Nephron (organoid): Measurements from ENCODE around the gene RNF4.
"Not testable (repeated sequence)": the region's sequence is repeated elsewhere in the genome, so short reads cannot be mapped to it uniquely, and the experiment has no call there.

ENCODE experiments used
- H3K27ac Mint-ChIP-seq, 3 experiments: 2 replicates each; pipeline ENCODE4 v1.8.0; 2020; ENCODE audit warnings: mixed read lengths in 3 of 3, mild to moderate bottlenecking in 2 of 3, moderate library complexity in 1 of 3
- H3K27me3 Mint-ChIP-seq: 2 replicates; pipeline ENCODE4 v1.8.0; 2021; ENCODE audit warnings: low read depth, mild to moderate bottlenecking, moderate library complexity, mixed read lengths
- H3K36me3 Mint-ChIP-seq: 2 replicates; pipeline ENCODE4 v1.8.0; 2020; ENCODE audit warnings: low read depth, mixed read lengths
- H3K4me1 Mint-ChIP-seq: 2 replicates; pipeline ENCODE4 v1.8.0; 2020; ENCODE audit warnings: mixed read lengths
- H3K4me3 Mint-ChIP-seq, 3 experiments: 2 replicates each; pipeline ENCODE4 v1.8.0; 2020; ENCODE audit warnings: mild to moderate bottlenecking in 3 of 3, mixed read lengths in 3 of 3, moderate library complexity in 2 of 3
- H3K9me3 Mint-ChIP-seq: 2 replicates; pipeline ENCODE4 v1.8.0; 2020; ENCODE audit warnings: mixed read lengths
- TF ChIP-seq, protein P1 (sequence below), 3 experiments: fragments of 200-600 bp; sonication (generic); IDR thresholded peaks; one replicate each; pipeline ENCODE4 v1.5.0; 2021; ENCODE audit warnings: antibody characterized with exemption in 3 of 3; ENCODE audit not compliant: unreplicated experiment in 3 of 3

RNF4 gene

DNA sequence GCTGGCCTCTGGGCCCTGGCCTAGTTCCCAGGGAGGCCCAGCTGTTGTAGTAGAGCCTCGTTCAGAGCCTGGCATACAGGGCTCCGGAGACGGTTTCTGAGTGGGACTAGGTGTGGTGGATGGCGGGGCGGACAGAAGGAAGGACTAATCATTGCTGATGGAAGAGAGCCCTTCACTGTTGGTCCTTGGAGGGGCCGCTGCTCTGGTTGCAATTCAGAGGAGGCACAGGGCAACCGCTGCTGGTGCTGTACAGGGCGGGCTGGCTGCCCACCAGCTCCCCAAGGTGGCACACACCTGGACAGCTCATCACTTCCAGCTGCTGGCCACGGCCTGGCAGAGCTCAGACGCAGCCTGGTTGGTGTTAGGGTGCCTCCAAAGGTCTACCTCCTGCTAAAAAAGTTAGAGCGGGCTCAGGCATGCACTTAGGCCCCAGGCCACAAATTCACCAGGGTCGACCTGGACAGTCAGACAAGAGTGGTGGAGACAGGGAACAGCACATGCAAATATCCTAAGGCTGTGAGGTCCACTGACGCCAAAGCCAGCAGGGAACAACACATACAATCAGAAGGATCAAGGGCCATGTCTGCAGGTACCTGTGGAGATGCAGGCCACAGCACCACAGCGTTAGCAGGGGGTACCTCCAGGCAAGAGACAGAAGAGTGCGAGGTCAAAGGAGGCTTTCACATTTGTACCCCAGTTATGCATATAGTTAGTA, 7.5 kb upstream of the RNF4 start:
- Mint-ChIP-seq H3K4me3 (peak overlapping the region; percentile 79 to 81 (median 79)), H3K36me3 (no peaks in the 10 kb centered on the region), H3K9me3 (no peaks in the 10 kb centered on the region), H3K27ac (peak overlapping the region in 2 of 3 experiments; percentile 3 to 44), H3K27me3 (peaks cover 15% of the 10 kb centered on the region), H3K4me1 (peaks cover 6% of the 10 kb centered on the region)
- TF ChIP-seq, protein P1, sequence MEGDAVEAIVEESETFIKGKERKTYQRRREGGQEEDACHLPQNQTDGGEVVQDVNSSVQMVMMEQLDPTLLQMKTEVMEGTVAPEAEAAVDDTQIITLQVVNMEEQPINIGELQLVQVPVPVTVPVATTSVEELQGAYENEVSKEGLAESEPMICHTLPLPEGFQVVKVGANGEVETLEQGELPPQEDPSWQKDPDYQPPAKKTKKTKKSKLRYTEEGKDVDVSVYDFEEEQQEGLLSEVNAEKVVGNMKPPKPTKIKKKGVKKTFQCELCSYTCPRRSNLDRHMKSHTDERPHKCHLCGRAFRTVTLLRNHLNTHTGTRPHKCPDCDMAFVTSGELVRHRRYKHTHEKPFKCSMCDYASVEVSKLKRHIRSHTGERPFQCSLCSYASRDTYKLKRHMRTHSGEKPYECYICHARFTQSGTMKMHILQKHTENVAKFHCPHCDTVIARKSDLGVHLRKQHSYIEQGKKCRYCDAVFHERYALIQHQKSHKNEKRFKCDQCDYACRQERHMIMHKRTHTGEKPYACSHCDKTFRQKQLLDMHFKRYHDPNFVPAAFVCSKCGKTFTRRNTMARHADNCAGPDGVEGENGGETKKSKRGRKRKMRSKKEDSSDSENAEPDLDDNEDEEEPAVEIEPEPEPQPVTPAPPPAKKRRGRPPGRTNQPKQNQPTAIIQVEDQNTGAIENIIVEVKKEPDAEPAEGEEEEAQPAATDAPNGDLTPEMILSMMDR (IDR thresholded peaks at IDR 0.05; ENCODE audit: unreplicated experiment in 3 of 3) = no peak

DNA sequence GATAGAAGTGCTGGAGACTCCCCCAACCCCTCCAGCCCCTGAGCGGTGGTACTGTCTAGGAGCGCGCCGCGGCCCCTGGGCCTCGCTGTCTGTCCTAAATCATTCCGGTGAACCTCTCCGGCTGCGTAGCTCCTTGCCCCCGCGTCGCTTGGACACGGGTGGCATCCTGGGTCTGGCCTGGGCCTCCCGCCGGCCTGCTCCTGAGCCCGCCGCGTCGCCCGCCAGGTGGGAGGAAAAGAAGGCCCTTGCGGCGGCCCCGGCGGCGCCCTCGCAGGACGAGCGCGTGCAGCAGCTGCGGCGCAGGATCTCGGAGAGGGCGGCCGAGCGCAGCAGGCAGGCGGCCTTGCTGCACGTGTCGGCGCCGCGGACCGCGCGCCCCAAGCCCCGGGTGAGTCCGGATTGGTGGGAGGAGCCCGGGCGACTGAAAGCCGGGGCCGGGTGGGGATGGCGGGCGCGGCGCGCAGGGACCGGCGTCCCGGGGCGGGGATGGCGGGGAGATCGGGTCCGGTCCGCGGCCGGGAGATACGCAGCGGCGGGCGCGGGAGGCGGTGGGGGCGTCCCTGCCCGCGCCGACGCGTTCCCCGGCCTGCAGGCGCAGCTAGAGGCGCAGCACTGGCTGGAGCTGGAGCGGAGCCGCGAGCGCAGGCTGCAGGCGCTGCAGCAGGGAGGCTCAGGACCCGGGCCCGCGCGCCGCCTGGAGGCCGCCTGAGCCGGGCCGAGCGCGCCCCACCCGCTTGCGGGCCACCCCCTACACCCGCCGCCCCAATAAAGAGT, 6.5 kb upstream of the RNF4 start:
- TF ChIP-seq, protein P1 (IDR thresholded peaks at IDR 0.05; ENCODE audit: unreplicated experiment in 3 of 3) = peak; percentile 53 to 70 (median 61)
- peaks cover 11% of the 10 kb centered on the region for H3K4me1 Mint-ChIP-seq
- peak overlapping the region in 1 of 3 experiments; percentile 3 for H3K27ac Mint-ChIP-seq
- H3K4me3 Mint-ChIP-seq = peak overlapping the region; percentile 79 to 82 (median 81)
- H3K27me3 Mint-ChIP-seq = peaks cover 15% of the 10 kb centered on the region
- no peaks in the 10 kb centered on the region for H3K36me3 Mint-ChIP-seq
- H3K9me3 Mint-ChIP-seq = no peaks in the 10 kb centered on the region

DNA sequence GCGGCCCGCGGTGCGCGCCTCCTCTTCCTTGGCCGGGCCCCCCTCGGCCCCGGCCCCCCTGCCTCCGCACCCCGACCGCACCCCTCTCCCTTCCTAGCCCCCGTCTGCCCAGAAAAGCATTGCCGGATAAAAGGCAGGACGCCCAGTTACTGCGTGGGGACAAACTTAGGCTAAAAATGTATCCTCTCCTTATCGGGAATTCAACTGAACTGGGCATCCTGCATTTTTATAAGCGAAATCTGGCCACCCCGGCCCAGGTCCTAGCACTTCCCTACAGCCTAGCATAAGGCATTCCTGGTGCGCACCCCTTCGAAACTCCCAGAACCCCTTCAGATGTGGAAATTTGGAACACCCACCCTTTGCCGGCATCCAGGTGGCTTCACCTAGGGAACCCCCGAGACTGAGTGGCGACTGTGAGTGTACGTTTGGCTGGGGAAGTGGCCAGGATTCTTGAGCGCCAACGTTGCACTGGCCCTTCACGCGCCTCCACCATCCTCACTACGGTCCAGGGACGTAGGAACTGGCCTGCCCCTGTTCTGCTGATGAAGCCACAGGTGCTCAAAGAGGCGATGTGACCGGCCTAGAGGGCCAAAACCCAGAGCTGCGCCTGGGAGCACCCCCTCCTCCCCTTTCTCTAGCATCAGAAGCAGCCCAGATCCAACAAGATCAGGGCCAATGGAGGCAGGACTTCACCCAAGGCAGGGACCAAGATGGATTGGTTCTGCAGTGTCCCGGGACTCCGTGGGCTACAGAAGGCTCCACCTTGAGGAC, 5.7 kb upstream of the RNF4 start:
- H3K36me3 Mint-ChIP-seq = no peaks in the 10 kb centered on the region
- H3K4me3 Mint-ChIP-seq = peak overlapping the region; percentile 69 to 79 (median 78)
- H3K27me3 Mint-ChIP-seq = peaks cover 15% of the 10 kb centered on the region
- peak overlapping the region in 1 of 3 experiments; percentile 35 for H3K27ac Mint-ChIP-seq
- TF ChIP-seq, protein P1 (IDR thresholded peaks at IDR 0.05; ENCODE audit: unreplicated experiment in 3 of 3) = peak in 1 of 3 experiments; percentile 34
- peaks cover 11% of the 10 kb centered on the region for H3K4me1 Mint-ChIP-seq
- H3K9me3 Mint-ChIP-seq = no peaks in the 10 kb centered on the region

DNA sequence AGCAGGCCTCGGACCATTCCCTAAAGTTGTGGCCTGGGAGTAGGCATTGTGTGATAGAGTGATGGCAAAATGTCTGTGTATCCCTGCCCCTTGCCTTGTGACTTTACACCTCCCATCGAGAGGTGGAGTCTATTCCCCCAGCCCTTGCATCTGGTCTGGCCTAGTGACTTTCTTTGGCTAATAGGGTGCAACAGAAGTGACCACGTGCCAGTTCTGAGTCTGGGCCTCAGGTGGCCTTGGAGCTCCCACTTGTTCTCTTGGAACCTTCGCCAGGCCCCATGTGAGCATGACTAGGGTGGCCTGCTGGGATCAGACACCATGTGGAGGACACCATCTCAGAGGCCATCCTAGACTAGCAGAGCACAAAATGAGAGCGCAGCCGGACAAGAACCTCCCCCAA, 3.9 kb upstream of the RNF4 start:
- Mint-ChIP-seq H3K27me3 (peaks cover 11% of the 10 kb centered on the region), H3K4me1 (peaks cover 20% of the 10 kb centered on the region), H3K27ac (no peak overlapping the region), H3K4me3 (peak overlapping the region in 1 of 3 experiments; percentile 30), H3K9me3 (no peaks in the 10 kb centered on the region), H3K36me3 (peaks cover 7% of the 10 kb centered on the region)
- TF ChIP-seq, protein P1 (IDR thresholded peaks at IDR 0.05; ENCODE audit: unreplicated experiment in 3 of 3) = no peak

DNA sequence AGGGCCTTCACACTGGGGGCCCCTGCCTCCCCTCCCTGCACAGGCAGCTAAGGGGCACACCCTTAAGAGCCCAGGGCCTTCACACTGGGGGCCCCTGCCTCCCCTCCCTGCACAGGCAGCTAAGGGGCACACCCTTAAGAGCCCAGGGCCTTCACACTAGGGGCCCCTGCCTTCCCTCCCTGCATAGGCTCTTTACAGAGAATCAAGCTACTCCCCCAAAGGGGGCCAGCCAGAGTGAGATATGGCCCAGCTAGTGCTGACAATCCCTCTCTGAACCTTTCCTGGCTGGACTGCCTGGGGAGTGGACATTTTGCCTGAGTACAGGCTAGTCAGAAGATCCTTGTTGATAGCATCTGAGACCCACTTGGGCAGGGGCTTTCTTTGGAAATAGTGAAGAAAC, 3.4 kb upstream of the RNF4 start:
- Mint-ChIP-seq H3K27me3 (peaks cover 11% of the 10 kb centered on the region), H3K4me1 (peaks cover 25% of the 10 kb centered on the region), H3K36me3 (peaks cover 12% of the 10 kb centered on the region), H3K4me3 (peak overlapping the region in 2 of 3 experiments; percentile 30 to 57), H3K27ac (peak overlapping the region in 1 of 3 experiments; percentile 13)
- H3K9me3 Mint-ChIP-seq = not testable (repeated sequence)
